Stimulated activated naive CD4-positive, alpha-beta T cell (primary cell): ENCODE data around the gene SPEM2.
A peak's percentile ranks its signal among the peaks of the same experiment; 100 is the strongest.
"Not testable (repeated sequence)": the region's sequence is repeated elsewhere in the genome, so short reads cannot be mapped to it uniquely, and the experiment has no call there.

Experiments
- DNase-seq, 6 experiments: peaks; one replicate each; lab custom pipeline; 2025; lab: John Stamatoyannopoulos, UW

The SPEM2 gene

GRCh38 chr17:7442142-7442541, 16.7 kb downstream of the SPEM2 start:
- DNase-seq, result no peak

DNA sequence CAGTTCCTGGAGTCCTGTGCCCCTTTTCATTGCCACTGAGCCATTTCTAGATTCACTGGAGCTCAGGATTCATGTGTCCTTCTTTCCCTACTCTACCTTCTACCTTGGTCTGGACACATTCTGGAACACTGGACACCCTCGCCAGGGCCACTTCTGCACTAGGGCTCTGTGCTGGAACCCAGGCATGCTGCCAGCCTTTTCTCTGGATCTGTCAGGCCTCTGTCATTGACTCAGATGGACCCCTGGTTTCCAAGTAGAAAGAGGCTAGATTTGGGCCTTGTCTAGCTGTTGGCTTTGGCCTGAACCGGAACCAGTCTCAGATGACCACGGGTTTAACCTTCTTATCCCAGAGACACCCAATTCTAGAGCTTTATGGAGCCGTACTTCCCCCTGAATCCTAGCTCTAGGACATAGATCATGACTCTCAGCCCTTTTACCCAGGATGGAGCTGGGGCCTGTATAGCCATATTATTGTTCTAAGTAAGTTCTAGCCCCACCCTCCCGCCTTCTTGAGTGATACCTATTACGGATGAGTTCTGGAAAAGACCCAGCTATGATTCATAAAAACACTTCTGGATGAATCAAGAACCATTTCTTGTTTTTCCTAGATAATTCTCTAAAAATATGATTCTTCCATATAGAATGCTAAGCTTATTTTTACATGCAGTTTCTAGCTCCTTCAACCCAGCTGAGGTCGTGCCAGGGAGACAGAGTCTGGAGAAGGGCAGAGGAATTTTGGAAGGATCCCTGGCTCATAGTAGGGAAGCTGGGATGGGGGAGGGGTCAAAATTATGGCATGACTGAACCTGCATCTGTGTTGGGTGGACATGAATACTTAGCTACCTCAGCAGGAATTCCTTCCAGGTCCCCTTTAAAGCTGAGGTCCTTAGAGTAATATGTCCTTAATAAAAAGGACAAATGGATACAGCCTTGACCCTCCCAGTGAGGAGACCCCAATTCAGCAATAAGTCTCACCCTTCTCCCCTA, 18.4 kb downstream of the SPEM2 start:
- DNase-seq, result no peak

DNA sequence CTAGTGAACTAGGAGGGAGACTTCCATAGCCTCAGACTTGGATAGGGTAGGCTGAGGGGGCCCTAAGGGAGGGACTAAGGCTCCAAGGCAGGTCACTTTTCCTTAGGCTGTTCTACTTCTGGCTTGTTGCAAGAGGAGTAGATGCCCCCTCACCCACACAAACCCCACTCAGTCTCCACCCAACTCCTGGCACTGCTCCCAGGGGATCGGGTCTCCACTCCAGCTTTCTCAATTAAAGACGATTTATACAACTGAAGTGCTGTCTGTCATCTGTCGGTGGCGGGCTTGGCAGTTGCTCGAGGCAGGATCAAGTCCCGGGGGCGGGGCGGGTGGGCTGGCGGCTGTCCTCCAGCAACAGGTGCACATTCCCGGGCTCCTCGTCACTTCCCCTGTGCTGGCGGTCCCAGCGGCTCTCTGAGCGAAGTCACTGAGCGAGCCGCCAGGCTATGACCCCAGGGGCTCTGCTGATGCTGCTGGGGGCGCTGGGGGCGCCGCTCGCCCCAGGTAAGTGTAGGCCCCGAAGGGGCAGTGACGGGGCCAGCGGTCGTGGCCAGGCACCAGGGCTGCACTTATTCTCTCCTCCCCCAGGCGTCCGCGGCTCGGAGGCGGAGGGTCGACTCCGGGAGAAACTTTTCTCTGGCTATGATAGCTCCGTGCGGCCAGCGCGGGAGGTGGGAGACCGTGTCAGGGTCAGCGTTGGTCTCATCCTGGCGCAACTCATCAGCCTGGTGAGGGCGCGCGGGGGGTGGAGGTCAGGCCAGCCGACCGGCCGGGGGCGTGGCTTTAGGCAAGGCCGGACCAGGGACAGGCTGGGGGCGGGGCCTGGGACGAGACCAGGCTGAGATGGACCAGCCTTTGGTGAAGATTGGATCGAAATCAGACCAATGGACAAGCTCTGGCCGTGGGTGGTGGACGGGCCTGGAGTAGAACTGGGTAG, 19.5 kb downstream of the SPEM2 start, which contains the start of gene CHRNB1:
Gene CHRNB1 (plus strand): TSS at position 380 of the 937 bp plus-strand sequence. CDS start 67 bp downstream, at position 447.
- DNase-seq, result peak in 3 of 6 experiments; percentile 10 to 24 (median 13)

GRCh38 chr17:7445619-7445968, 20.2 kb downstream of the SPEM2 start:
- peak in 4 of 6 experiments; percentile 21 to 39 (median 28) for DNase-seq

DNA sequence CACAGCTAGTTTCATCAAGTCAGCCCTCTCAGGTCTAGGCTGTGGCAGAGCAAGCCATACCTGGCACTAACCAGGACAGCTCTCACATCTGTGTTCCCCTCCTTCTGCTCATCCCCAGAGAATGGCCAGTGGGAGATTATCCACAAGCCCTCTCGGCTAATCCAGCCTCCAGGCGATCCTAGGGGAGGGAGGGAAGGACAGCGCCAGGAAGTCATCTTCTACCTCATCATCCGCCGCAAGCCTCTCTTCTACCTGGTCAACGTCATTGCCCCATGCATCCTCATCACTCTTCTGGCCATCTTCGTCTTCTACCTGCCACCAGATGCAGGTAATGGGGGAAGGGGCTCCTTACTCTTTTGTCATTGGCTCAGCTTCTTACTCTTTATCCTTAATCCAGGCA, 23.0 kb downstream of the SPEM2 start:
- DNase-seq, result no peak

GRCh38 chr17:7459961-7460545, 34.6 kb downstream of the SPEM2 start:
- DNase-seq, result no peak

DNA sequence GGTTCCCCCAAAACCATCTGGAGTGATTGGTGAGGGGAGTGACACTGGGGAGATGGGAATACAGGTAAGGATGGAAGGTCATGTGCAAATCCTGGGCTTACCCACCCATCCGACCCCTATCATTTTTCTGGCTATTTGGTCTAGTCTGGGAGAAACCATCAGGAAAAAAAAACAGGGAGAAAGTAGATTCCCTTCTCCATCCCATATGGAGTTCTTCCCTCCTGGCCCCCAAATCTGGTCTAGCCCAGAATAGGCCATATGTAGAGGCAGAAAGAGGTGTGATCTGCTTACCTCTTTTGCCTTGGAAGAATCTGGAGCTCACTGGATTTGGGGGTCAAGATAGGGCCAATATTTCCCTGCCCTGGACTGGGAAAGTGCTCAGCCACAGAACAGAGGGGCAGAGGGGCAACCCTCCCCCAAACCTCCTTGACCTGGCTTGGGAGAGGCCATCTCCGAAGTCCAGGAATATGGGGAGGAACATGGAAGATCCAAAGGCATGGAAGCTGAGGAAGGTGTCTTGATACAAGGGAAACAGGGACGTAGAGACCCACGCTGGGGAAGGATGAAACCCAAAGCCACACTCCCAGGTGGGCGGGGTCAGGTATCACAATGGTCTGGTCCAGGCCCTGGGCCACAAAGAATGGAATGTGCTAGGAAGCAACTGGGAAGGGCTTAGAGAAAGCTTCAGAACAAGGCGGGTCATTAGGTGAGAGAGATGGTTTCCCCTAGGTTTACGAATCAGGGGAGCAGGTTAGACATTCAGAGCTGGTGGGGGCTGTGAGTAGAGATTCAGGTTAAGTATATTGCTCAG, 35.6 kb downstream of the SPEM2 start:
- no peak for DNase-seq

GRCh38 chr17:7462474-7463371, 37.3 kb downstream of the SPEM2 start:
- no peak for DNase-seq

DNA sequence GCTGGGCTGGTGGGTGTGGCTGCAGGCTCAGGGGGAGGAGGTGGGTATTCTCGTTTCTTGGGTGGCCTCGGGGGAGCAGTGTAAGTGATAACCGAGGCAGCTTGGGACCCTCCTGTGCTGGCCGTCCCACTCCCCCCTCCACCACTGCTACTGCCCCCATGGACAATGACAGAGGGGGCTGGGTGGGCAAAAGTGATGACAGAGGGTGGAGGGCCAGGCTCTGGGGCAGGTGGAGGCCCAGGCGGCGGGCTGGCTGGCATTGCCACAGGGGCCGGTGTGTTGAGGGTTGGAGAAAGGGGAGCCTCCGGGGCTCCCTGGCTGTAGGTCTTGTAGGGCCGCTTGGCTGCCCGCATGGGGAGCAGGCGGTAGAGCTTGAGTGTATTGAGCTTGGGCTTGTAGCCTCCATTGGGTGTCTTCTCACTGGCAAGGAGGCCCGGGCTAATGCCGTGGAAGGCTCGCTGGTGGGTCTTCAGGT, 38.0 kb downstream of the SPEM2 start:
- DNase-seq, result no peak

DNA sequence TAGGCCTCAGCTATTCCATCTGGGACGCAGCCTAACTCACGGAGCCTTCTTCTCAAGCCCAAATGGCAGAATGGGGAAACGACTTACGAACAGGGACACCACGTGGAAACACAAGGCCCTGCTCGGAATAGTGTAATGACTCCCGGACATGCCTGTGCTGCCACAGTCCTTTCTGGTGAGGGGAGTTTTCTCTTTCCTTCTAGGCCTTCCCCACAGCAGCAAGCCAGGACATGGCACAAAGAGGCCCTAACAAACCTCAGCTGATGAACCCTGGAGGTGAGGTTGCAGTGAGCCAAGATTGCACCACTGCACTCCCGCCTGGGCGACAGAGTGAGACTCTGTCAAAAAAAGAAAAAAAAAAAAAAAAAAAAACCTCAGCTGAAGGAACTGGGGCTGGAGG, 38.7 kb downstream of the SPEM2 start:
- no peak for DNase-seq

- DNase-seq, result no peak
These were observed 40.3 kb downstream of the SPEM2 start for GRCh38 chr17:7465597-7466275.

GRCh38 chr17:7466318-7466638, 40.9 kb downstream of the SPEM2 start:
- no peak for DNase-seq

GRCh38 chr17:7466639-7467341, 41.4 kb downstream of the SPEM2 start:
- no peak for DNase-seq

GRCh38 chr17:7467498-7467897, 42.1 kb downstream of the SPEM2 start:
- DNase-seq, result no peak

GRCh38 chr17:7468290-7468689, 42.9 kb downstream of the SPEM2 start:
- no peak for DNase-seq

DNA sequence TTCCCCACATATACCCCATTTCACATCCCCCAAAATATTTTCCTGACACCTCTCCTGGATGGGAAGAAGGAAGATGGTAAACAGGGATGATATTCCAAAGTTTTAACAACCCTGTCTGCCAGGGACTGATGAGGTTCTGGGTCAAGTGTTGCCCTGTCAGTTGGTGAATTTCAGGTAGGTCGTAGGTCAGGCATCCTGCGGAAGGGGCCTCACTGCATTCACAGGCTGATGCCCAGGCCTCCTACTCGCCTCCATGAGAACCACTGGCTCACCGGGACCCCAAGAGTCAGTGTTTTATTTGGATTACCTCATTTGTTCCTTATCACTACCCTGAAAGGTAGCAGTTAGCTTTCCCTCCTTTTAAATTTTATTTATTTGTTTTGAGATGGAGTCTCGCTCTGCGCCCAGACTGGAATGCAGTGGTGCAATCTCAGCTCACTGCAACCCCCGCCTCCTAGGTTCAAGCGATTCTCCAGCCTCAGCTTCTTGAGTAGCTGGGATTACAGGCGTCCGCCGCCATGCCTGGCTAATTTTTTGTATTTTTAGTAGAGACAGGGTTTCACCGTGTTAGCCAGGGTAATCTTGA, 43.5 kb downstream of the SPEM2 start:
- DNase-seq, result no peak

- not testable (repeated sequence) for DNase-seq
These were observed 44.4 kb downstream of the SPEM2 start for GRCh38 chr17:7469843-7470242.

GRCh38 chr17:7470457-7470973, 45.1 kb downstream of the SPEM2 start:
- DNase-seq, result not testable (repeated sequence)
